Brain pericyte (primary cell): ENCODE results near the gene DROSHA.
"Not testable (repeated sequence)": the region's sequence is repeated elsewhere in the genome, so short reads cannot be mapped to it uniquely, and the experiment has no call there.

Source experiments
- DNase-seq: peaks from one replicate; pipeline ENCODE4 v3.0.0-alpha.2; 2012; ENCODE audit warnings: low read depth, low spot score

The DROSHA gene

DNA sequence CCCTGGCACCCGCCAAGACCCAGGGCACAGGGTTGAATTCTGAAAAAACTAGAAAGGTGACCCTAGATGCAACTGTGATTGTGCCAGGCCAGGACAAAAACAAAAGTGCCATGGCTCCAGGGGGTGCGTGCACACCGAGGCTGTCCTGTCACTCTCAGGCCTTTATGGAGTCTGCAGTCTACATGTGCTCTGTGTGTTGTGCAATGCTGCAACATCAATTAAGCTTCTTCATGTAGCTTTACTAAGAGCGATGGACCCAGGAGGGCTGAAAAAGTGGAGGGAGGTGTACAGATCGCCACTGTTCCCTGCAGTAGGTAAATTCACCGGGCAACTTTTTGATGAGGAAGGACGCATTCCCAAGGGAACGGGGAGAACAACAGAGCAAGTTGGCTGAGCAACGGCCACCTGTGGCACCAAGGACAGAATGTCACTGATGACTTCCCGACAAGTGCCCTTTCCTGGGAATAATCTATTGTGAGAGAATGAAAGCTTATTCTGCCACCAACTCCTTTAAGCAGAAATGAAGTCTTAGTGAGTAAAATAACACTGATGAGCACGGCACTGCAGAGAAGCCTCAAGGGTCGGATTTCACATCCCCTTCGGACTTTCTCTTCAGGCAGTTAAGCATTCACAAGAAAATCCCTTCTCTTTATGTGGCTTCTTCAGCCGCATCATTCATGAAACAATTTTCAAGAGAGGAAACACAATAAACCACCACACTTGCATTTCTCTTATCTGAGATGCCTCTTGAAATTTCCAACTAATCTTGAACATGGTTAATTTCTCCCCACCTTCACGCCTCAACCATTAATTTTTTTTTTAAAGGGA is 149.6 kb downstream of the DROSHA start:
- DNase-seq = no peak

DNA sequence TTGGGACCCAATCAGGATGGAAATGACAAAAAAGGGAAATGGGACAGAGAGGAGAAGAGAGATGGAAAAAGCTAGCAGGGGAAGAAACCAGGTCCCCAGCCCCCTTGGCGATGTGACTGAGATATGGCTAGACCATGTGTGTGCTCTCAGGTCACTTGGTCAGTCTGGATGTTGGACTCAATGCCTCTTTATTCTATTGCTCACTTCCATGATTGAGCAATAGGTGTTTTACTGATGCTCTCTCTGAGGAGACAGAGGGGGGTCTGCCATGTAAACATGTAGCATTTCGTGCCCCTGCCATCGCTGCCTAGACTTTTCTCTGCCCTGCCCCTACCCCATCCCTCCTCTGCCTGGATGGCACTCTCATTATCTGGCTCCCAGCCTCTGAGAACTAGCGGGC is 150.6 kb downstream of the DROSHA start:
- no peak for DNase-seq

DNA sequence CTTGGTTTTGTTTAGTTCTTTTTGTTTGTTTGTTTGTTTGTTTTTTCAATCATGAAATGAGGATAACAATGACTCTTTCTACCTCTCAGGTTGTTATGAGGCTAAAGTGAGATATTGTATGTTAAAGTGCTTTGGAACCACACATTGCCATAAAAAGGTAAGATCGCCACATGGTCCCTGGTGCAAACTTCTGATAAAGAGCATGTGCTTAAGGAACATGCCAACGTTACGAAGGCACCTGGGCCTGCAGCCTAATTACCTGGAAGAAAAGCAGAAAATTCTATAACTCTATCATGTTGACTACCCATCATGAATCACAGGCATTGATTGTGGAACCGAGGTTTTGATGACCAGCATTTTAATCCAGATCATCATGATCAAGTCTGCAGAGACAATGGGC is 151.8 kb downstream of the DROSHA start:
- no peak for DNase-seq

DNA sequence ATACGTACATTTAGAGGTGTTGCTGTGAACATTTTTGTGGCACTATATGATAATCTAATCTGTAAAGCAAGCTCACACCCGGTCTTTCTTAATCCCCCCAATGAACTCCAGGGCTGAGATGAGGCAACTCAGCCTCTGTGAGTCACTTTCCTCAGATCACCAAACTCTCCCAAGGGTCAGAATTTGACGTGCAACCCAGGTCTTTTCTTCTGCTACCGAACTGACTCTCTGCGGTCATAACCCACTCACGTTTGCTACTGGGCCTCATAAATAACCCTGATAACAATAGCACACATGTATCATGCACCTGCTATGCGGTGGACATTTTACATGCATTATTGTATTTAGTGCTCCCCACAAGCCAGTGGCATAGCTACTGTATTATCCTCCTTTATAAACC is 153.1 kb downstream of the DROSHA start:
- no peak for DNase-seq

DNA sequence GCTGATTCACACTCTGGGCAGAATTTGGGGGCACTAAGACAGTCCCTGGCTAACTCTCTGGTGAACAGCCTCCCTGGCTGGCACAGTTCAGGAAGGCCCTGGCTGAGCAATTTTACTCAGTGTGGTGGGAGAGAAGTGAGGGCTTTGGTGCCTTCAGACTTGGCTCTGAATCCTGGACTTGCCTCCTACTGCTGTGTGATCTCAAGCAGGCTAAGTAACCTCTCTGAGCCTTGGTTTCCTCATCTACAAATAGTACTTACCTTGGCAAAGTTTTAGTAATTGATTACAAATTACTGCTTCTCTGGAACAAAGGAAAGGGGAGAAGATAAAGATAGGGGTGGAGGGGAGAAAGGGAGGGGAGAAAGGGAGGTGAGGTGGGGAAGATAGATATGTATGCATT is 153.8 kb downstream of the DROSHA start:
- DNase-seq = no peak

DNA sequence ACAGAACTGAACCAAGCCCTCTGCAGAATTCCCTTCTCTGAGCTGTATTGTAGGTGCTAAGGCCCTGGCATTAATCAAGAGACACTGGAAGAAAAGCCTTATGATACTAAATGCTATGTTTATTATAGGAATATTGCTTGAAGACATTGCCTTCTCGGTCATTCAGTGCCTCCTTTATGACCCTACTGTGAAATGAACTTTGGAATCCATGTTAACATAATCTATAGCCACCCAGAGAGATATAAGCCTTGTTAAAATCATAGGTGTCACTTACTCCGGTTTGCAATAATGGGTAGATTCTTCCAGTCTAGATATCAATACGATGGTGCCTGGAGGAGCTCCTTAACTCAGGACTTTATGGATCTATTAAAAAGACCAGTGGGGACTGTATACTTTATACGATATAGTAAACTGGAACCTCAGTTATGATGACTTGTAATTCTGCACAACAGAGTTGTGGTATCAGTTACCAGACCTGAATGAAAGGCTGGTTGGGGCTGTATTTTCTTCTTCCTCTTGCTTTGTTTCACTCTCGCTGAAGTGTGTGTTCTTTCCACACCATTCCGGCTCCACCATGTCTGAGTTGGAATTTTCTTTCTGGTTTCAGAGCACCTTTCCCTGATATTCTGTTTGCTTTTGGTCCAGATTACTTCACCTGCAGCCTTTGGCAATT is 154.5 kb downstream of the DROSHA start:
- DNase-seq = no peak

DNA sequence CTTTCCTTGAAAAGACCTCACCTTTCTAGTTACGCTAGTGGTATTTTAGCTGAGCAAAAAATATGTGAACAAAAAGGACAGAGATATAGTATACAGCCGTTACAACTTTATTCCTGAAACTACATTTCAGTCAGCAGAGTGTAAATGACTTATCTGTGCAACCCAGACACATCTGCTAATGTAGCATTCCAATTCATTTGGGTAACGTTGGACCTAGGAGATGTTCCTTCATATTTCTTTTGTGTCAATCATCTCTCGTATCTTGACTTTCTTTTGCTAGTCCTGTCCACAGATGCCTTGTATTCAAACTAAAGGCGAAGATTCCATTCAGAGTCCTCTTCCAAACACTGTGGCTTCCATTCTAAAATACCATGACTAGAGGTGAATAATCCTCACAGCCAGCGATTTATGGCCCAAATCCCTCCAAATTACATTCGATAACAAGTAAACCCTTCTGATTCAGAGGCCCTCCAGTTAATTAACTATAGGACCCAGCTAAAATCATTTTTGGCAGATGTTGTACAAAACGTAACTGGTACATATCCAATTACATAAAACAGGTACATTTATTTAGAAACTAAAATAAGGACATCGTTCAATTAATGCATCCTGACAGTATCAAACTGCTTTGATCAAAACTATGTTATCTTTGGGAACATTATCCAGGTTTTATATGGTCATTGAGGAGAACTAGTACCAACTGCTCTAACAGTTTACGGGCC is 155.7 kb downstream of the DROSHA start:
- DNase-seq = no peak

DNA sequence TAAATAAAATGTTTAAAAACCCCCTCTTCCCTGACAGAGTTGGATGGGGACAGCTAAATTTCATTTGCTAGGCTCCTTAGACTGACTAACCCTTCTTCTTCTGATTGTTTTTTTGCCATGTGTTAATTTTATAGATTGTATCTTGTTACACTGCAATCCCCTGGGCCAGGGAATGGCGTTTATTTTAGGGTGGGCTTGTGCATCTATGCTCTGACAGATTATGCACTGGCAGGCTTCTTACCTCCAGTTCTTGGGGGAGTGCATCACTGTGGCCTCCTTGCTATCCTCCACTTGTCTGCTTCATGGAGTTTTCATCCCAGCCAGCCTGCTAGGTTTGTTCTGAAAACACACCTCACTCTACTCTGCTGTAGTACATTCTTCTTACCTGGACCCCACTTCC is 159.8 kb downstream of the DROSHA start:
- DNase-seq = no peak

DNA sequence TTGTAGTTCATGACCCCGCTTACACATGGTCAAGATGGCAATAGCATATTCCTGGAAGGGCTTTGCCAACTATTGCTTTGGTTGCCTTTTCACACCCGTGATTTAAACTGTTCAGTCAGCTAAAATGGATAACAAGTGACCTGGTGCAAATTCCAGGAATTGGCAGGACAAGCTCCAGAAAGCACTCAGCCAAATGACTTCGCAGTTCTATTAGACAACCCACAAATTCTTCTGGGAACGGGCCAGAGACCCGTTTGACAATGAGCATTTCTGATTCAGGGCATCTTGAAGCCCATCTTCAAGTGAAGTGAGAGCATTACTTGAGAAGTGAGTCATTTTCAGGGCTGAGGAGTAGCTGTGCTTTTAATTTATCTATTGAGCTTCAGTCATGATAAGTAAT is 165.0 kb downstream of the DROSHA start:
- DNase-seq = no peak

DNA sequence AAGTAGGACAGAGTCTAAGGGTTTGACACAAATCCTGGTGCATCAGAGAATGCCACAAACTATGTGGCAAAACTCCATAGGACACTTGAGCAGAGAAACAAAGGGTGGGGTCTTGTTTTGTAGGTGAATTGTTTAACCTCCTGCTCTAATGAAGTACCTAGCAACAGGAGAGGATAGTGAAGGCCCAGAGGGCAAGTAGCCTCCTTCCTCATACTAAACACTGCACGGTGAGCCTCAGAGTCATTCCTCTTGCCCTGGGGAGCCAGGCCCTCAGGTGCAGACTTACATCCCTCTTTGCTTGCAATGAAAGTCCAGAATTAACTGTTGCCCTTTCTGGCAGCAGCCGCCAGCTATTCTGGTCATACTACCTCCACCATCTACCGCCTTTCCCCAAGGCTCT is 166.1 kb downstream of the DROSHA start:
- DNase-seq = no peak

DNA sequence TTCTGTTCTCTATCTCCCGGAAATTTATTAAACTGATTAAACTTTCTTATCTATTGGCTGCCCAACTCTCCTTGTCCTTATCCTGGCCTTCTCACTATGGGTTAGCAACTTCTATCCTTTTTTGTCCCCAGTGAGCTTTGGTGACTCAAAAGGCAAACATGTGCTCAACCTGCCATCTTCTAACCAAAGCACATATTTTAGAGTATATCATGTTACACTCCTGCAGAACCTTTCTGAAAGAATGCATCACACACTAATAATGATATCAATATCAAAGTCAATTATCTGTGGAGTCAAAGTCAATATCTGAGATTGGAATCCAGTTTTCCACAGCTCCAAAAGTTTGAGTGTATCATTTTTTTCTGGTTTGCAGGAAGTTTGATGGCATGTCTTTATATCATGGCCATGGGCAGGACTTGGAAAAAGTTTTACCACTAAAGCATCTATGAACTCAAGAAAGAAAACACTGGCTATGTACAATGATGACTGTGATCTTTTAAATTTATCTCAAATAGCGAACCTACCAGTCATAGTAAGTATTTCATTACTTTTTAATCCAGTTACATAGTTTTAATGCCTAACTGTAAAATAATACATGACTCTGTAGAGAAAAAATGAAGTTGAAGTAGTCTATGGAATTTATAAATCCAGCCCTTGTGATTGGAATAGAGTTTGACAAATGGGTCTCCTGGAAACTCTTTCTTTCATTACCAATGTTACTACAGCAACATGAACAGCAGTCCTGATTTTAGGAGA is 166.8 kb downstream of the DROSHA start:
- DNase-seq = no peak

DNA sequence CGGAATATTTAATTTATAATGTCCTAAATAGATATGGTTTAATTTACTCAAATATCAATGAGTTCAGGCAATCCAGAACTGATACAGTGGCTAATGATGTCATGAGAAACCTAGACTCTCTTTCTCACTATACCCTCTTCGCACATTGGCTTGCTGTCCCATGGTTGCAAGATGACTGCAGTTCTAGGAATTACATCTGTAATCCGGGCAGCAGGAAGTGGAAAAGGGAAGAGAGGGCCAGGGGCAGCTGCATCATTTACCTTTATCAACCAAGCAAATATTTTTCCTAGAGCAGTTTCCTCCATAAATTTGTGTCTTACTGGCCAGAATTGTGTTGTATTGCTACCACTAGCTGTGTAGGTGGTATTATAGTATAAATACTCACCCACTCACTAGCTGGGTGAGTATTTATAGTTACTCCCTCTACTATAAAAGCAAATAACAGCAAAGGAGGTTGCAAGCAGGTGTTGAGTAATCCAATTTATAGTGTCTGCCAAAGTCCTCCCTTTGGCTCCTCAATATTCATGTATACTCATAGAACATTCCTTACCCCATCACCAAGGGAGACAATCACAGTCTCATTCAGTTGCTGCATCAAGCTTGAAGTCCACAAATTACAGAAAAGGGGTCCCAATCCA is 168.8 kb downstream of the DROSHA start:
- no peak for DNase-seq

DNA sequence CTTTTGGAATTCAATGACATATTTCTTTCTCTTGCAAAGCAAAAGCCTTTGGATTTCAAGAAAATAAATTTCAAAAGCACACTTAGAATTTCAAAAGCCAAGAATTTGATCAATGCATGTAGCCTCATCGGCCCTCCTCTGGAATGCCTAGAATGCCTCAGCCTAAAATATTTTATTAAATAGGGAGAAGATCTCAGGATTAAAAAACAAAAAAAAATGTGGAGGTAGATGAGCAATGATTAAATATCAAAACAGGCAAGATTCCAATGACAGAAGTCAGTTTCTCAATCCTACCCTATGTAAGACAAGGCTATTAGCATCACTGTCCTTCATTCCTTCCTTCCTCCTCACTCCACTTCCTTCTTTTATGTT is 169.4 kb downstream of the DROSHA start:
- DNase-seq = no peak

DNA sequence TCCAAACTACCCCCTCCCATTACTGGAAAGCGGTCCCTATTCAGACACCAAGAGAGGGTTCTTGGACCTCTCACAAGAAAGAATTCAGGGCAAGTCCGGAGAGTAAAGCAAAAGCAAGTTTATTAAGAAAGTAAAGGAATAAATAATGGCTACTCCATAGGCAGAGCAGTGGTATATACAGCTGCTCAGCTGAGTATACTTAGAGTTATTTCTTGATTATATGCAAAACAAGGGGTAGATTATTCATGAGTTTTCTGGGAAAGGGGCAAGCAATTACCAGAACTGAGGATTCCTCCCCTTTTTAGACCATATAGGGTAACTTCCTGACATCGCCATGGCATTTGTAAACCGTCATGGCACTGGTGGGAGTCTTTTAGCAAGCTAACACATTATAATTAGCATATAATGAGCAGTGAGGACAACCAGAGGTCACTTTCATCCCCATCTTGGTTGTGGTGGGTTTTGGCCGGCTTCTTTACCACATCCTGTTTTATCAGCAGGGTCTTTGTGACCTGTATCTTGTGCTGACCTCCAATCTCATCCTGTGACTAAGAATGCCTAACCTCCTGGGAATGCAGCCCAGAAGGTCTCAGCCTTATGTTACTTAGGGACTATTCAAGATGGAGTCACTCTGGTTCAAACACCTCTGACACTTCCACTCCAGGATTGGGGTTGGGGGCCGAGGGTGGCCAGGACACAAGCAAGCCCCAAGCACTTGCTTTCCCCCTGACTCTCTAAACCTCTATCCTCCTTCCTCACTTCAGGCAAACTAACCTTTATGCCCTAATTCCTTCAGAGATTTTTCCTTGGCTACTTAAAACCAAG is 170.0 kb downstream of the DROSHA start:
- not testable (repeated sequence) for DNase-seq

DNA sequence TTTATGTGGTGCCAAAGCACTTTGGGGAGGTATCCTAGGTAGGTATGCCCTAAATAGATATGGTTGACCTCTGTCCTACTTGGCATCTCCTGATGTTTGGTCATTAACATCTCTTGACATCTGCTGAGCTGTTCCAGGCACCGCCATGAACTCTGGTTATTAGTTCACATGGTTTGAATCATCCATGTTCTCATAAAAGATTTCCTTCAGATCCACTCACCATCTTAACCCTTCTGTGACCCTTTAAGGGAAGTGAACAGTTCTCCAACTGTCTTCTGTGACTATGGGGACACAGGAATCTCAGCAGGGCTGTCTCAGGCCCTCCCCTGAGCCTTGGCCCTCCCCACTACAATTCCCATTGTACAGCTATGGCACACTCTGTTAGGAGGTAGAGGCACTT is 170.7 kb downstream of the DROSHA start:
- DNase-seq = no peak

DNA sequence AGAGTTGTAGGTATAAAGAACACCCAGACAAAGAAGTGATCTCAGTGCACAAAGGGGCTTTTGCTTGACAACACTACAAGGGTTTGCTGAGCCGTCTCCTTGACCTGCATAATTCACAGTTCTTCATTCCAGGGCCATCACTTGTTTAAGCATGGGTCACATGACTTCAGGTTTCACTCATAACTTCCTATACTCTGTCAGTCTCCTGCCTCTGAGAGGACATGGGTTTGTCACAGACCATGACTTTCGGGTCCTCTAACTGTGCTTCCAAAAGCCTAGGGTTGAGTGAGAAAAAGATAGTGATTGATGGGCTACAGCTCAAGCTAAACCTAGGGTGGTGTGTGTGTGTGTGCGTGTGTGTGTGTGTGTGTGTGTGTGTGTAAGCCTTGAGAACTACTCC is 172.1 kb downstream of the DROSHA start:
- no peak for DNase-seq

DNA sequence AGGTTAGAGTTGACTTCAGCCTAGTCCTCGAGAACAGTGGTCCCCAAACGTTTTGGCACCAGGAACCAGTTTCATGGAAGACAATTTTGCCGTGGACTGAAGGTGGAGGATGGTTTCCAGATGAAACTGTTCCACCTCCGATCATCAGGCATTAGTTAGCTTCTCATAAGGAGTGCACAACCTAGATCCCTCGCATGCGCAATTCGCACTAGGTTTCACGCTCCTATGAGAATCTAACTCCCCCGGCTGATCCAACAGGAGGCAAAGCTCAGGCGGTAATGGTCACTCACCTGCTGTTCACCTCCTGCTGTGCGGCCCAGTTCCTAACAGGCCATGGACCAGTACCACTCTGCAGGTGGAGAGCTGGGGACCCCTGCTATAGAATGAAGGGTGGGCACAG is 174.9 kb downstream of the DROSHA start:
- no peak for DNase-seq

DNA sequence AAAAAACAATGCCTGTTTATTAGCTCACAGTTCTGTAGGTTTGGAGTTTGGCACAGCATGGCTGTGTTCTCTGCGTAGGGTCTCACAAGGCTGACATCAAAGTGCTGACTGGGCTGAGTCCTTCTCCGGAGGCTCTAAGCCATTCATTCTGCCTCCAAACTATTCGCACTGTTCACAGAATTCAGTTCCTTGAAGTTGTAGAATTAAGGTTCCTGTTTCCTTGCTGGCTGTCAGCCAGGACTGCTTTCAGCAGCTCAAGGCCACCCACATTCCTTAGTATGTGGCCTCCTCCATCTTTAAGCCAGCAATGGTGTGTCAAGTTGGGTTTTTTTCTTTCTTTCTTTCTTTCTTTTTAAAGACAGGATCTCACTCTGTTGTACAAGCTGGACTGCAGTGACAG is 176.6 kb downstream of the DROSHA start:
- no peak for DNase-seq
